ENCODE results near the gene PTCD1. TPM values are rescaled to one million over a fixed set of nuclear protein-coding genes. Genes with fewer than 3 reads are reported as not detected.

The PTCD1 gene
- total and polyA plus RNA-seq, 9 of the 15 experiments (the other 6 are each of a cell fraction or from before 2014, with no cell fraction given), result 0.46 to 17.1 (median 6.2) TPM

DNA sequence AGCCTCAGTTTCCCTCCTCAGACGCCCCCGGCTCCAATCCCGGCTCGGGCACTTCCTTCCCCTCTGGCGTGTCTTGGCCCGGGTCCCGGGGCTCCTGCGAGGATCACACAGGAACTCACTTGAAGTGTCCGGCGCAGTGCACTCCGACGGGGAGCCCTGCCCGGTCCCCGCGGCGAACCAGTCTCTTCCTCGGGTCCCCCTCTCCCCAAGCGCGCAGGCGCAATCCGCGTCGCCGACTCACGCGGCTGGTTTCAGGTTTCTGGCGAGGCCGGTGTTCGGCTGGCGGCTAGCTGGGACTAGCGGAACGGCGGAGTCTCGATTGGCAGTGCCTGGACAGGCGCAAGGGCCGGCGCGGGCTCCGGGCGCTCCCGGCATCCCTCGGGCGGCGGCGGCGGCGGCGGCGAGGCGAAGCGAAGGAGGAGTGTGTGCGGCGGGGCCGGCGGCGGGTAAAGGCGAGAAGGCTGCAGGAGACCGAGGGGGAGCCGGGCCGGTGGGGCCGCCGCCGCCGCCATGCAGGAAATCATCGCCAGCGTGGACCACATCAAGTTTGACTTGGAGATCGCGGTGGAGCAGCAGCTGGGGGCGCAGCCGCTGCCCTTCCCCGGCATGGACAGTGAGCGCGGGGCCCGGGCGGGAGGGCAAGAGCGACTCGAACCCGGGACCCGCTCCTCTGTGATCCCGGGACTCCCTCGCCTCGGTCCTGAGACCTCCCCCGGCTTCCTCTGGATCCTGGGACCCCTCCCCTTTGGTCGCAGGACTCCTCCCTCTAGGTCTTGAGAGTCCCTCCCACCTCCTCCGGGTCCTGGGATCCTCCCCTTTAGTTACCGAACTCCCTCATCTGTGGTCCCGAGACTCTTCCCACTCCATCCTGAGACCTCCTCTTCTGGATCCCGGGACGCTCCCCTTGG, at the start of gene PTCD1, which contains the start of gene CPSF4 (continued):
- TF ChIP-seq, protein P1, sequence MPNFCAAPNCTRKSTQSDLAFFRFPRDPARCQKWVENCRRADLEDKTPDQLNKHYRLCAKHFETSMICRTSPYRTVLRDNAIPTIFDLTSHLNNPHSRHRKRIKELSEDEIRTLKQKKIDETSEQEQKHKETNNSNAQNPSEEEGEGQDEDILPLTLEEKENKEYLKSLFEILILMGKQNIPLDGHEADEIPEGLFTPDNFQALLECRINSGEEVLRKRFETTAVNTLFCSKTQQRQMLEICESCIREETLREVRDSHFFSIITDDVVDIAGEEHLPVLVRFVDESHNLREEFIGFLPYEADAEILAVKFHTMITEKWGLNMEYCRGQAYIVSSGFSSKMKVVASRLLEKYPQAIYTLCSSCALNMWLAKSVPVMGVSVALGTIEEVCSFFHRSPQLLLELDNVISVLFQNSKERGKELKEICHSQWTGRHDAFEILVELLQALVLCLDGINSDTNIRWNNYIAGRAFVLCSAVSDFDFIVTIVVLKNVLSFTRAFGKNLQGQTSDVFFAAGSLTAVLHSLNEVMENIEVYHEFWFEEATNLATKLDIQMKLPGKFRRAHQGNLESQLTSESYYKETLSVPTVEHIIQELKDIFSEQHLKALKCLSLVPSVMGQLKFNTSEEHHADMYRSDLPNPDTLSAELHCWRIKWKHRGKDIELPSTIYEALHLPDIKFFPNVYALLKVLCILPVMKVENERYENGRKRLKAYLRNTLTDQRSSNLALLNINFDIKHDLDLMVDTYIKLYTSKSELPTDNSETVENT (CRISPR knock-in tag; IDR thresholded peaks at IDR 0.05), result no peak
- TF ChIP-seq FOXM1 (IDR thresholded peaks at IDR 0.05; ENCODE audit: low read depth) (peak; percentile 74), FOXM1 (CRISPR knock-in tag; IDR thresholded peaks at IDR 0.05; ENCODE audit: low read depth) (no peak), SLC30A9 (CRISPR knock-in tag; IDR thresholded peaks at IDR 0.05) (no peak), E2F3 (CRISPR knock-in tag; IDR thresholded peaks at IDR 0.05) (peak; percentile 83), ZNF324 (CRISPR knock-in tag; IDR thresholded peaks at IDR 0.05) (peak; percentile 54; the same call in 1 of the 2 replicates), ZNF57 (CRISPR knock-in tag; IDR thresholded peaks at IDR 0.05) (0 out of 2 replicates have a peak, but pooled peaks have one; percentile 73), PHTF2 (CRISPR knock-in tag; IDR thresholded peaks at IDR 0.05) (no peak)
- TF ChIP-seq, protein P2, sequence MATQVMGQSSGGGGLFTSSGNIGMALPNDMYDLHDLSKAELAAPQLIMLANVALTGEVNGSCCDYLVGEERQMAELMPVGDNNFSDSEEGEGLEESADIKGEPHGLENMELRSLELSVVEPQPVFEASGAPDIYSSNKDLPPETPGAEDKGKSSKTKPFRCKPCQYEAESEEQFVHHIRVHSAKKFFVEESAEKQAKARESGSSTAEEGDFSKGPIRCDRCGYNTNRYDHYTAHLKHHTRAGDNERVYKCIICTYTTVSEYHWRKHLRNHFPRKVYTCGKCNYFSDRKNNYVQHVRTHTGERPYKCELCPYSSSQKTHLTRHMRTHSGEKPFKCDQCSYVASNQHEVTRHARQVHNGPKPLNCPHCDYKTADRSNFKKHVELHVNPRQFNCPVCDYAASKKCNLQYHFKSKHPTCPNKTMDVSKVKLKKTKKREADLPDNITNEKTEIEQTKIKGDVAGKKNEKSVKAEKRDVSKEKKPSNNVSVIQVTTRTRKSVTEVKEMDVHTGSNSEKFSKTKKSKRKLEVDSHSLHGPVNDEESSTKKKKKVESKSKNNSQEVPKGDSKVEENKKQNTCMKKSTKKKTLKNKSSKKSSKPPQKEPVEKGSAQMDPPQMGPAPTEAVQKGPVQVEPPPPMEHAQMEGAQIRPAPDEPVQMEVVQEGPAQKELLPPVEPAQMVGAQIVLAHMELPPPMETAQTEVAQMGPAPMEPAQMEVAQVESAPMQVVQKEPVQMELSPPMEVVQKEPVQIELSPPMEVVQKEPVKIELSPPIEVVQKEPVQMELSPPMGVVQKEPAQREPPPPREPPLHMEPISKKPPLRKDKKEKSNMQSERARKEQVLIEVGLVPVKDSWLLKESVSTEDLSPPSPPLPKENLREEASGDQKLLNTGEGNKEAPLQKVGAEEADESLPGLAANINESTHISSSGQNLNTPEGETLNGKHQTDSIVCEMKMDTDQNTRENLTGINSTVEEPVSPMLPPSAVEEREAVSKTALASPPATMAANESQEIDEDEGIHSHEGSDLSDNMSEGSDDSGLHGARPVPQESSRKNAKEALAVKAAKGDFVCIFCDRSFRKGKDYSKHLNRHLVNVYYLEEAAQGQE (IDR thresholded peaks at IDR 0.05; ENCODE audit: borderline replicate concordance), result peak; percentile 99
- TF ChIP-seq, protein P2 (CRISPR knock-in tag; IDR thresholded peaks at IDR 0.05; ENCODE audit: low read depth), result peak; percentile 65; the same call in 1 of the 2 replicates
- TF ChIP-seq, protein P3, sequence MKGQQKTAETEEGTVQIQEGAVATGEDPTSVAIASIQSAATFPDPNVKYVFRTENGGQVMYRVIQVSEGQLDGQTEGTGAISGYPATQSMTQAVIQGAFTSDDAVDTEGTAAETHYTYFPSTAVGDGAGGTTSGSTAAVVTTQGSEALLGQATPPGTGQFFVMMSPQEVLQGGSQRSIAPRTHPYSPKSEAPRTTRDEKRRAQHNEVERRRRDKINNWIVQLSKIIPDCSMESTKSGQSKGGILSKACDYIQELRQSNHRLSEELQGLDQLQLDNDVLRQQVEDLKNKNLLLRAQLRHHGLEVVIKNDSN (CRISPR knock-in tag; IDR thresholded peaks at IDR 0.05), result no peak
- TF ChIP-seq, protein P4, sequence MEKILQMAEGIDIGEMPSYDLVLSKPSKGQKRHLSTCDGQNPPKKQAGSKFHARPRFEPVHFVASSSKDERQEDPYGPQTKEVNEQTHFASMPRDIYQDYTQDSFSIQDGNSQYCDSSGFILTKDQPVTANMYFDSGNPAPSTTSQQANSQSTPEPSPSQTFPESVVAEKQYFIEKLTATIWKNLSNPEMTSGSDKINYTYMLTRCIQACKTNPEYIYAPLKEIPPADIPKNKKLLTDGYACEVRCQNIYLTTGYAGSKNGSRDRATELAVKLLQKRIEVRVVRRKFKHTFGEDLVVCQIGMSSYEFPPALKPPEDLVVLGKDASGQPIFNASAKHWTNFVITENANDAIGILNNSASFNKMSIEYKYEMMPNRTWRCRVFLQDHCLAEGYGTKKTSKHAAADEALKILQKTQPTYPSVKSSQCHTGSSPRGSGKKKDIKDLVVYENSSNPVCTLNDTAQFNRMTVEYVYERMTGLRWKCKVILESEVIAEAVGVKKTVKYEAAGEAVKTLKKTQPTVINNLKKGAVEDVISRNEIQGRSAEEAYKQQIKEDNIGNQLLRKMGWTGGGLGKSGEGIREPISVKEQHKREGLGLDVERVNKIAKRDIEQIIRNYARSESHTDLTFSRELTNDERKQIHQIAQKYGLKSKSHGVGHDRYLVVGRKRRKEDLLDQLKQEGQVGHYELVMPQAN (IDR thresholded peaks at IDR 0.05; ENCODE audit: borderline replicate concordance), result peak; percentile 76
